Mononuclear cell (primary cell): ENCODE data around the gene BCL7A. TPM values are rescaled to one million over a fixed set of nuclear protein-coding genes. Genes with fewer than 3 reads are reported as not detected.

ENCODE experiments used
- H3K27me3 ChIP-seq: 2 replicates; pipeline ENCODE4 v1.6.0; 2011; ENCODE audit warnings: low read length, control low read depth; ENCODE audit not compliant: insufficient read depth
- H3K4me1 ChIP-seq: 2 replicates; pipeline ENCODE4 v1.5.1; 2011; ENCODE audit warnings: mild to moderate bottlenecking, low read length, control low read depth; ENCODE audit not compliant: insufficient read depth
- H3K4me3 ChIP-seq: 2 replicates; pipeline ENCODE4 v1.5.1; 2011; ENCODE audit warnings: mild to moderate bottlenecking, low read length, moderate library complexity
- H3K9me3 ChIP-seq: 2 replicates; pipeline ENCODE4 v1.5.1; 2011; ENCODE audit warnings: low read depth, mild to moderate bottlenecking, control low read depth, low read length
- total RNA-seq: library from RNA; depleted of rRNA; stranded (reverse); fragments of >200 nt; gene quantifications from one replicate; pipeline ENCODE4 v1.2.3, GENCODE V29; 2012

The BCL7A gene
- total RNA-seq, 1 donor: 6.2 TPM

- Histone ChIP-seq H3K4me1 (peaks cover 81% of the 10 kb centered on the region), H3K4me3 (no peak overlapping the region), H3K27me3 (no peaks in the 10 kb centered on the region)
Observed at GRCh38 chr12:122082621-122083356, 61.1 kb downstream of the BCL7A start.

DNA sequence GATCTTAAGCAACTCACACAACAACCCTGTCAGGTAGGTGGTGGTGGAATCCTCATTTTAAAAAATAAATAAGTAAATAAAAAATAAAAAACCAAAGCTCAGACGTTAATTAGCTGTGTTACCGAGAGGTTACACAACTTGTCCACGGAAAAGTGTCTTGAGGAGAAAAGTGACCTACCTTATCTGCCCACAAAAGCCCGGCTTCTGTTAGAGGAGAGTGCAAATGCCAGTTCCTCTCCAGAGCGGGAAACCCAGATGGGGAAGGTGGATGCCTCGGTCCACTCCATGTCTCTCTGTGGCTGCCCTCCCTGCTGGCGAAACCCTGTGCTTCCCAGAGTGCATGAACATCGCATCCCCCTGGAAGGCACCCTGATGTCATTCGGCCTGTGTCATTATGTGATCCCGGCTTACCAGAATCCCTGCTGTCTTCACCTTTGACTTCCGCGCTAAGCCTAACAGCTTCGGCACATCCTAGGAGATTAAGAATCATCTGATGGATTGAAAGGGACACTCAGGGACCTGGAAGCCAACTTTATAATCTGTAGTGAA is 63.2 kb downstream of the BCL7A start:
- Histone ChIP-seq H3K9me3 (no peaks in the 10 kb centered on the region), H3K4me1 (peaks cover 87% of the 10 kb centered on the region), H3K4me3 (no peak overlapping the region), H3K27me3 (no peaks in the 10 kb centered on the region)

More at GRCh38 chr12:122082621-122083356, 61.1 kb downstream of the BCL7A start:
- H3K9me3 ChIP-seq: no peaks in the 10 kb centered on the region

DNA sequence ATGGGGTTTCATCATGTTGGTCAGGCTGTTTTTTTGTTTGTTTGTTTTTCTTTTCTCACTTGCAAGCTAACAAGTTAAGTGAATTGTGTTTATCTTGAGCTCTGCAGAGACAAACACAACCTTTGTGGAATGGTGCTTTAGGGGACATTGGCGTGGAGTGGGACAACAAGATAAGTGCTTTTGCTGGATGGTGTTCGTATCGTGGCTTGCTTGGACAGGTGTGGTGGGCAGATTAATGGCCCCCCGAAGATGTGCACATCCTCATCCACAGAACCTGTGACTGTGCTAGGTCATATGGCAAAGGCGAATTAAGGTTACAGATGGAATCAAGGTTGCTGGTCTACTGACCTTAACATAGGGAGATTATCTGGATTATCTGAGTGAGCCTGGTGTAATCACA is 63.9 kb downstream of the BCL7A start:
- Histone ChIP-seq H3K27me3 (no peaks in the 10 kb centered on the region), H3K4me3 (no peak overlapping the region), H3K4me1 (peaks cover 86% of the 10 kb centered on the region), H3K9me3 (no peaks in the 10 kb centered on the region)

- no peak overlapping the region for H3K4me3 ChIP-seq
- peaks cover 86% of the 10 kb centered on the region for H3K4me1 ChIP-seq
- no peaks in the 10 kb centered on the region for H3K27me3 ChIP-seq
- no peaks in the 10 kb centered on the region for H3K9me3 ChIP-seq
Observed at GRCh38 chr12:122086116-122086515, 64.4 kb downstream of the BCL7A start.

GRCh38 chr12:122086641-122087285 is 65.1 kb downstream of the BCL7A start:
- Histone ChIP-seq H3K9me3 (no peaks in the 10 kb centered on the region), H3K4me1 (peaks cover 86% of the 10 kb centered on the region), H3K4me3 (no peak overlapping the region), H3K27me3 (no peaks in the 10 kb centered on the region)

DNA sequence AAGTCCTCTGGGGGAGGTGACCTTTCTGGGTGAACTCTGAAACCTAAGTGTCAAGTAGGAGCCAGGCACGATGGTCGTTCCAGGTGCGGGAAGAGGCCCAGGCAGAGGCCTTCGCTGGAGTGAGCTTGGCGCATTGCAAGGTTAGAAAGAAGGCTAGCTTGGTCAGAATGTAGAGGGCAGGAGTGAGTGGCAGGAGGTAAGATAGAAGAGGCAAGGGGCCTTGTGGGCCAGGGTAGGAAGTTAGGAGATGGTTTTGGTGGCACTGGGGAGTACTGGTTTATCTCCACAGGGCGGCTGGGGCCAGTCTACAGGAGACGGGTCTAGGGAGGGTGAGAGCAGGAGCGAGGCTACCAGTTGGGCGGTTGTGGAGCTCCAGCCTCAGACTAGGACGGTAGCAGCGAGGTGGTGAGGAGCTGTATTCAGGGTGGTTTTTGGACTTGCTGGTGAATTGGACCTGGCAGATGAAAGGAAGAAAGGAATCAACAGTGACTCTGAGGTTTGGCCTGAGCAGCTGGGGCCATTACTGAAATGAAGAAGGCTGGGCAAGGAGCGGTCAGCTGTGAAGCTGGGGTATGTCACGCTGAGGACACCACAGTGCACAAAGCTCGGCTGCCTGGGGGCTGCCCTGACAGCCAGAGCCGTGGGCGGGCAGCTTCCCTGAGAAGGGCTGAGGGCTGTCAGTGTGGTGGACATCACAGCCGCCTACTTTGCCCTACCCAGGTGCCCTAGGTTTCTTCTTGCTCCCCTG is 65.9 kb downstream of the BCL7A start:
- Histone ChIP-seq H3K4me1 (peaks cover 85% of the 10 kb centered on the region), H3K4me3 (no peak overlapping the region), H3K9me3 (no peaks in the 10 kb centered on the region), H3K27me3 (no peaks in the 10 kb centered on the region)

DNA sequence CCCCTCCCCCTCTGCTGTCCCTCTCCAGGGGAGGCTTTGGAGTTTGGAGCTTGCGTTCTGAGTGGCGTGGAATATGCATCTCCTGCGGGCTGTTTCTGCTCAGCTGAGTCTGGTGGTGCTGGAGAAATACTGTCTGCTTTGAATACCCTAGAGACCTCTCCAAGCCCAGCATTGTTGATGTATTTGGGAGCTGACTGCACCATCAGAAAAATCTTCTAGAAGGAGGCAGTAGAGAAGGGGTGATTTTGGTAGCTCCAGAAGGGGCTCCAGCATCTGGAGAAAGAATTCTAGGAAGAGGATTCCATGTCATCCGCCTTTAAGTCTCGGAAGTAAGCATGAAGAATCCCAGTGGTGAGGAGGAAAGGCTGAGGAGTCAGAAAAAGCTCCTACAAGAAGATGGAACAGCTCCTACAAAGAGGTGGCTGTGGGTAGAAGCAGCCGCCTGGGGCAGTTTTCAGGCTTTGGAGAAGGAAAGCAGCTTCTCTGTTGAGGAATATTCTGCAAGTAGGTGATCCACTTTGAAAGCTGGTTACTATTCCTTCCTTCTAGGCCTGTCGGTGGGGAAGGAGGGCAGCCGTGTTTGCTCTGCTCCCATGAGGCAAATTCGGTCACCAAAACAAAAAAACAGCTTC is 66.6 kb downstream of the BCL7A start:
- Histone ChIP-seq H3K27me3 (no peaks in the 10 kb centered on the region), H3K4me3 (no peak overlapping the region), H3K4me1 (peaks cover 78% of the 10 kb centered on the region), H3K9me3 (no peaks in the 10 kb centered on the region)

DNA sequence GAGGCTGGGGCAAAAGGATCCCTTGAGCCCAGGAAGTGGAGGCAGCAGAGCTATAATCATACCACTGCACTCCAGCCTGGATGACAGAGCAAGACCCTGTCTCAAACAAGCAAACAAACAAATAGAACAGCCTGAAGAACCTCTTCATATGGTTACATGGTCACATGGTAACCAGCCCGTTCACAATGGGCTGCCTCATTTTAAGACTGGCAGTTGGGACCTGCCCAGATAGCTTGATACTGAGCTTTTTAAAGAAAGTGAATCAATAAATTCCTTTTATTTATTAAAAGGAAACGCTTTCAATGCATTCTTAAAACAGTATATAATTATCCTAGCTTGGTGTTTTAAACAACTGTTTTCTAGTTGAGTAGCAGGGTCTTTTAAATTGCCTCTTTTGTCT is 67.4 kb downstream of the BCL7A start:
- H3K4me3 ChIP-seq: no peak overlapping the region
- H3K27me3 ChIP-seq: no peaks in the 10 kb centered on the region
- H3K9me3 ChIP-seq: no peaks in the 10 kb centered on the region
- H3K4me1 ChIP-seq: peaks cover 70% of the 10 kb centered on the region

DNA sequence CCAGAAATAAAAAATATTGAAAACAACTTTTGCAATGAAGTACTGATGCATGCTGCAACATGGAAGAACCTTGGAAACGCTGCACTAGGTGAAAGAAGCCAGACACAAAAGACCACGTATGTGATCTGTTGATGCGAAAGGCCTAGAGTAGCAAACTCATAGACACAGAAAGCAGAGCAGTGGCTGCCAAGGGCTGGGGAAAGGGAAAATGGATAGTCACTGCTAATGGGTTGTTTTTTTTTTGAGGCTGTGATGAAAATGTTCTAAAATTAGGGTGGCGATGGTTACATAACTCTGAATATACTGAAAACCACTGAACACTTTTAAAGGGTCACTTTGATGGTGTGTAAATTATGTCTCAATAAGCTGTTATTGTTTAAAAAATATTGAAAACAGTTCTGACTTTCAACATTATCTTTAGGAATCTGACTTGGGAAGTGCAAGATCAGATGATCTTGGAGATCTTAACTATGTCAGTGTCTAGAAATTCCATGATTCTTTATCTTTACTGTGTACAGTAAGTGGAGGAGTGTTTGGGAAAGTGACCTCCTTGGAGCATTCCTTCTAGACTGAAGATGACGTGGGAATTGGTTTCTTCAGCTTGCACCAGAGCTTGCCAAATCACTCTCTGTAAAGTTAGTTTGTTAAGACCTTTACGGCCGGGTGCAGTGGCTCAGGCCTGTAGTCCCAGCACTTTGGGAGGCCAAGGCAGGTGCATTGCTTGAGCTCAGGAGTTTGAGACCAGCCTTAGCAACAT is 69.3 kb downstream of the BCL7A start:
- peaks cover 63% of the 10 kb centered on the region for H3K4me1 ChIP-seq
- no peaks in the 10 kb centered on the region for H3K27me3 ChIP-seq
- H3K4me3 ChIP-seq: no peak overlapping the region
- no peaks in the 10 kb centered on the region for H3K9me3 ChIP-seq

DNA sequence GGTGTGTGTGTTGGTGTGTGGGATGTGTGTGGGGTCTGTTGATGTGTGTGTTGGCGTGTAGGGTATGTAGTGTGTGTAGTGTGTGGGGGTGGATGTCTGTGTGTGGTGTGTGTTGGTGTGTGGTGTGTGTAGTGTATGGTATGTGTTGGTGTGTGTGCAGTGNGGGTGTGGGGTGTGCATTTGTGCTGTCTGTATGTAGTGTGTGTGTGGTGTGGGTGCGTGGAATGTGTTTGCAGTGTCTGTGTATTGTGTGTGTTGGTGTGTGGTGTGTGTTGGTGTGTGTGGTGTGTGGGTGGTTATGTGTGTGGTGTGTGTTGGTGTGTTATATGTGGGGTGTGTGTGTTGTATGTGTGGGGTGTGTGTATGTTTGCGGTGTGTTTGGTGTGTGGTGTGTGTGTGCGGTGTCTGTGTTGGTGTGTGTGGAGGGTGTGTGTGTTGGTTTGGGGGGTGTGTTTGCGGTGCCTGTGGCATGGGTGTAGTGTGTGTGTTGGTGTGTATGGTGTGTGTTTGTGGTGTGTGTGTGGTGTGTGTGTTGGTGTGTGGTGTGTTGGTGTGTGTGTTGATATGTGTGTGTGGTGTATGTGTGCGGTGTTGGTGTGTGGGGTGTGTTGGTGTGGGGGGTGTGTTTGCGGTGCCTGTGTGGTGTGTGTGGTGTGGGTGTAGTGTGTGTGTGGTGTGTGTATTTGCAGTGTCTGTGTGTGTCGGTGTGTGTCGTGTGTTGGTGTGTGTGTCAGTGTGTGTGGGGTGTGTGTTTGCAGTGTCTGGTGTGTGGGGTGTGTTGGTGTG is 71.6 kb downstream of the BCL7A start:
- no peak overlapping the region for H3K4me3 ChIP-seq
- no peaks in the 10 kb centered on the region for H3K9me3 ChIP-seq
- H3K27me3 ChIP-seq: no peaks in the 10 kb centered on the region
- peaks cover 59% of the 10 kb centered on the region for H3K4me1 ChIP-seq

DNA sequence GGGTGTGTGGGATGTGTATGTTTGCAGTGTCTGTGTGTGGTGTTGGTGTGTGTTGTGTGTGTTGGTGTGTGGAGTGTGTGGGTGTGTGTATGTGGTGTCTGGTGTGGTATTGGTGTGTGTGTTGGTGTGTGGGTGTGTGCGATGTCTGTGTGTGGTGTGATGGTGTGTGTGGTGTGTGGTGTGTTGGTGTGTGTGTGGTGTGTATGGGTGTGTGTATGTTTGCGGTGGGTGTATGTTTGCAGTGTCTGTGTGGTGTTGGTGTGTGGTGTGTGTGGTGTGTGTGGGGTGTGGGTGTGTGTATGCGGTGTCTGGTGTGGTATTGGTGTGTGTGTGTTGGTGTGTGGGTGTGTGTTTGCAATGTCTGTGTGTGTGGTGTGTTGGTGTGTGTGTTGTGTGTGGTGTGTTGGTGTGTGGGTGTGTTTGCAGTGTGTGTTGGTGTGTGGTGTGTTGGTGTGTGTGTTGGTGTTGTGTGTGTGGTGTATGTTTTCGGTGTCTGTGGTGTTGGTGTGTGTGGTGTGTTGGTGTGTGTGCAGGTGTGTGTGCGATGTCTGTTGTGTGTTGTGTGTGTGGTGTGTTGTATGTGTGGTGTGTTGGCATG is 72.6 kb downstream of the BCL7A start:
- H3K27me3 ChIP-seq: no peaks in the 10 kb centered on the region

GRCh38 chr12:122094735-122095631 is 73.3 kb downstream of the BCL7A start:
- H3K9me3 ChIP-seq: no peaks in the 10 kb centered on the region
- H3K4me1 ChIP-seq: peaks cover 60% of the 10 kb centered on the region
- no peak overlapping the region for H3K4me3 ChIP-seq
- no peaks in the 10 kb centered on the region for H3K27me3 ChIP-seq

More for the DNA sequence above, 72.6 kb downstream of the BCL7A start:
- Histone ChIP-seq H3K4me3 (no peak overlapping the region), H3K9me3 (no peaks in the 10 kb centered on the region), H3K4me1 (peaks cover 60% of the 10 kb centered on the region)
